ENCODE measurements around the gene ADAM8.
A peak's percentile ranks its signal among the peaks of the same experiment; 100 is the strongest.
"Not testable (repeated sequence)": the region's sequence is repeated elsewhere in the genome, so short reads cannot be mapped to it uniquely, and the experiment has no call there.

Gene ADAM8

DNA sequence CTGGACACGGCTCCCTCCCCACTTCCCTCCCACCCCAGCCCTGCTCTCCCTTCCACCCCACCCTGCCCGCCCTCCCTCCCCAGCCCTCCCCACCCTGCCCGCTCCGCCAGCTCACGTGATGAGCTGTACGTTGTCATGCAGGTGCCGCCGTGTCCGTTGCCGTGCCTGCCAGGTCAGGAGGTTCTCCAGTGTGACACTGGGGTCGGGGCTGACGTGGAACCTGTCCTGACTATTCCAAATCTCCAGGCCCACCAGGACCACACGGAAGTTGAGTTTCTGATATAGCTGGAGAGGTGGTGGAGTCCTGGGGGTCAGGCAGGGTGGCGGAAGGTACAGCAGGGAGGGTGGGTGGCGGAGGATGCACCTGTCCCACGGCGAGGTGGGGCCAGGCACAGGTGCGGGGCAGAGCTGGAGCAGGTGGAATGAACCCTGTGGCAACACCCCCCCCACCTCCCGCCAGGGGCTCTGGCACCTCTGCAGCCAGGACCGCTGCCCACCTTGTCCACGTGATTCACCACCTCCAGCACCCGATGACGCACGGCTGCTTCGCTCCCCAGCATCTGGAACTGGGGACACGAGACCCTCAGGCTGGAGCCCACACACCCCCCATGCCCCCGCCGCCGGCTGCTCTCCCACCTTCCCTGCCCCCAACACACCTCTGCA, 4.2 kb downstream of the ADAM8 start:
- Mint-ChIP-seq H3K36me3 (peaks cover 6% of the 10 kb centered on the region), H3K4me1 (peaks cover under 1% of the 10 kb centered on the region), H3K27me3 (no peaks in the 10 kb centered on the region), H3K9me3 (no peaks in the 10 kb centered on the region), H3K4me3 (no peak overlapping the region), H3K27ac (peak overlapping the region; percentile 31)
- DNase-seq (ENCODE audit: low spot score in 2 of 2) = no peak
- ATAC-seq (ENCODE audit: low read depth) = no peak

DNA sequence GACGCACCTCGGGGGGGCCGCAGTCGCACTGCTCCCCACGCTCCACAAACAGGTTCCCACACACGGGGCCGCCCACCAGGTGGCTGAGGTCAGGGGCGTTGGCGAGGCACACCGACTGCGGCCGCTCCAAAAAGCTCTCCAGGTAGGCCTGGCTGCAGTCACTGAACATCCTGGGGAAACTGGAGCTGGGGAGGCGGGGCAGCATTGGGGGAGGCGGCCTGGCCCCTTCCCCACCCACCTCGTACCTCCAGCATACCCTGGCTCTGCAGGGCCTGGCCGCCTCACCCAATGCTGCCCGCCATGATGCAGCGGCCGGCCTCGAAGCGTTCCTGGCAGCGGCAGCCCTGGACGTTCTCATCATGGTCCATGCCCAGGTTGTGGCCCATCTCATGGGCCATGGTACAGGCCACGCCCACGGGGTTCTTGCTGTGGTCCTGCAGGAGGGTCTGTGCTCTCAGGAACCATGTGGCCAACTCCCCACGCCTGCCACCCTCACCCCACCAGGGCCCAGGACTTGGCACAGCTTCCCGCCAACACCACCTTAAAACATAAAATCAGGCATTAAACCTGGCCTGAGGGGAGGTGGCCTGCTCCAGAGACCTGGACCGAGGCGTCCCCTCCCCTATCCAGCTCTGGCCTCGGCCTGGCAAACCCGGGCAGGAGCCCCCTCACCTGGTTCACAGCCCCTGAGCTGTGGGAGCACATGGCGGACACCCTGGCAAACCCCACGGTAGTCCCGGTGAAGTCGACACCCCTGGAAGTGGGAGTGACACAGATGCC, 5.0 kb downstream of the ADAM8 start:
- no peak for ATAC-seq (ENCODE audit: low read depth)
- Mint-ChIP-seq H3K27ac (peak overlapping the region; percentile 31), H3K4me1 (no peaks in the 10 kb centered on the region), H3K4me3 (no peak overlapping the region), H3K36me3 (peaks cover 6% of the 10 kb centered on the region), H3K9me3 (no peaks in the 10 kb centered on the region), H3K27me3 (no peaks in the 10 kb centered on the region)
- DNase-seq (ENCODE audit: low spot score in 2 of 2) = no peak

DNA sequence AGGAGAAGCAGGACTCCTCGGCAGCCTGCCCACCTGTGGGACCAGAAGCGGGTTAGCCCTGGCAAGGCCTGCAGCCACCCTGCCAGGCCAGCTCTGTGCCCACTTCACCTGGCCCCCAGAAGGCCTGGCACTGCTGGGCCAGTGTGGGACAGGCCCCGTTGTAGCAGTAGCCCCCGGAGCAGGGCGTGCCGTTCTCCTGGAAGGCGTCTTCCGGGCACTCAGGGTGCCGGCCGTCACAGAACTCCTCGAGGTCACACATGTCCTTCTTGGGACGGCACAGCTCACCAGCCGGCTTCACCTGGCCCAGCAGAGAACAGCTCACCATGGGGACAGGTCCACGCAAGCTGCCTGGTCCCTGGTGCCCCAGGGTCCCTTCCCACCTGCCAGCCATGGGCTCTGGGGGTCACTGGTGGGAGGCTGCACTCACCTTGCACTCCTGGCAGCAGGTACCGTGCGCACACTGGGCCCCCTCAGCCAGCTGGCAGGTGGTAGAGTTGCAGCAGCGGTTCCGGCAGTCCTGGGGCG, 5.8 kb downstream of the ADAM8 start:
- H3K4me1 Mint-ChIP-seq = no peaks in the 10 kb centered on the region
- H3K36me3 Mint-ChIP-seq = peaks cover 6% of the 10 kb centered on the region
- H3K27ac Mint-ChIP-seq = no peak overlapping the region
- H3K27me3 Mint-ChIP-seq = no peaks in the 10 kb centered on the region
- no peaks in the 10 kb centered on the region for H3K9me3 Mint-ChIP-seq
- DNase-seq (ENCODE audit: low spot score in 2 of 2) = no peak
- no peak for ATAC-seq (ENCODE audit: low read depth)
- H3K4me3 Mint-ChIP-seq = no peak overlapping the region

DNA sequence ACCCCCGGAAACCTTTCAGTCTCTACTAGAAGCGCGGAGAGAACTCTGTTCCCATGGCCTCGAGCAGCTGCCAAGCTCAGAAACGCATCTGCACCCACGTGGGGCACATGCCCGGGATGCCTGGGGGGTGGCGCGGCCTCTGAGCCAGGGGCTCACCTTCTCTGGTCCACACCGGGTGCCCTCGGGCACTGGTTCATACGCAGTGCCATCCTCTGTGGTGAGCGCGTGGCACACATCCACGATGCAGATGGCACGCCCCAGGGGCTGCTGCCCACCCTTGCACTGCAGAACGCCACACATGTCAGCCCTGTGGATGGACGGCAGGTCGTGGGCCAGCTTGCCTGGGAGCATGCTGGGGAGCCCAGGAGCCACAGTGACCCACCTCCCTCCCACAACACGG, 6.5 kb downstream of the ADAM8 start:
- Mint-ChIP-seq H3K27ac (no peak overlapping the region), H3K27me3 (no peaks in the 10 kb centered on the region), H3K4me1 (peaks cover 2% of the 10 kb centered on the region), H3K36me3 (peaks cover 6% of the 10 kb centered on the region), H3K9me3 (no peaks in the 10 kb centered on the region), H3K4me3 (no peak overlapping the region)
- ATAC-seq (ENCODE audit: low read depth) = no peak
- DNase-seq (ENCODE audit: low spot score in 2 of 2) = no peak

DNA sequence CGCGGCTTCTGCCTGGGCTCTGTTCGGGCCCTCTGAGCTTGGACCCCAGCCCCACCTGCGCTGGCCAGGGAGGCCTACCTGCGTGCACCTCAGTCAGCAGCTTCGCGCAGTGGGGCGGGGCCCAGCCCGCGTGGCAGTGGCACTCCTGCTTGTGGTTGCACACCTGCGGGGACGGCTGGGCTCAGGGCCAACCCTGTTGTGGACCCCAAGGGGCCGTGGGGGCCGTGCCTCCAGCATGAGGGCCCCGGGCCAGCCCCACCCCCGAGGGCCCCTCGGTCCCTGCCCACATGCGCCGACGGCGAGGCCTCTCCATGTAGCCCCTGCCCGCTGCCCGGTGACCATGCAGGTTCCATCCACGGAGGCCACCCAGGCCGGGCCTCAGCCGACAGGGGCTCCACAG, 7.3 kb downstream of the ADAM8 start:
- DNase-seq (ENCODE audit: low spot score in 2 of 2) (no peak), ATAC-seq (ENCODE audit: low read depth) (no peak)
- H3K4me1 Mint-ChIP-seq = peaks cover 9% of the 10 kb centered on the region
- peaks cover 8% of the 10 kb centered on the region for H3K36me3 Mint-ChIP-seq
- no peaks in the 10 kb centered on the region for H3K9me3 Mint-ChIP-seq
- no peaks in the 10 kb centered on the region for H3K27me3 Mint-ChIP-seq
- H3K27ac Mint-ChIP-seq = no peak overlapping the region
- no peak overlapping the region for H3K4me3 Mint-ChIP-seq

DNA sequence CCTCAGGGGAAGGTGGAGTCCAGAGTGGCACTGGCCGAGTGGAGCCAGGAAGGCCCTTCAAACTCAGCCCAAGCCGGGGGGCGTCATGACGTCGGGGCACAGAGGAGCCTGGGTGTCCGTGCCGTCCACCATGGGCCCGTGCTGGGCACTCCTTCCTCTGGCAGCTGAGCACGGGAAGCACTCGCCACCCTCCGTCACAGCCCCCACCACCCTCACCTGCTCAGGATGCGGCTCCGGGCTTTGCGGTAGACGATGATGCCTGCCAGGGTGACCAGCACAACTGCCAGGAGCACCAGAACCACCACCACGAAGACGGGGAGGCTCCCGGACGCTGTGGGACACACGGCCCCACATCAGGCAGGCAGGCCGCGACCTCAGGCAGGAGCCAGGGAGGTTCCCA, 8.1 kb downstream of the ADAM8 start:
- no peaks in the 10 kb centered on the region for H3K9me3 Mint-ChIP-seq
- ATAC-seq (ENCODE audit: low read depth) (no peak), DNase-seq (ENCODE audit: low spot score in 2 of 2) (no peak)
- H3K27ac Mint-ChIP-seq = no peak overlapping the region
- H3K4me1 Mint-ChIP-seq = peaks cover 15% of the 10 kb centered on the region
- no peaks in the 10 kb centered on the region for H3K27me3 Mint-ChIP-seq
- no peak overlapping the region for H3K4me3 Mint-ChIP-seq
- peaks cover 9% of the 10 kb centered on the region for H3K36me3 Mint-ChIP-seq

DNA sequence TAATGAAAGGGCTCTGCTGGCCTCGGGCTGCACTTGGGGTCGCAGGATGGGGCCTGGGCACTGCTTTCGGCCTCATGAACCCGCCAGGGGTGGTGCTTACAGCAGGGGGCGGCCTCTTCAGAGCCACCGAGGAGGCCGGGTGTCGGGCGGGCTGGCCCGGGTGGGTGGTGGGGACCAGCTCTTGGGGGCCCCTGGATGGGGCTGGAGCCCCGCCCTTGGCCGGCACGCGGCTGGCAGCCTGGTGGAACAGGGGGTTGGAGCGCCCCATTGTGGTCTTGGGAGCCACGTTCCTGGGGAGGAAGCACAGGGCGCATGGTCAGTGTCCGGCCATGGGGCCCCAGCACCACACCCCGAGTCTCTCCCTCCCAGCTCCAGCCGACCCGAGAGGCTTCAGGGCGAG, 8.8 kb downstream of the ADAM8 start:
- H3K9me3 Mint-ChIP-seq = no peaks in the 10 kb centered on the region
- ATAC-seq (ENCODE audit: low read depth) (no peak), DNase-seq (ENCODE audit: low spot score in 2 of 2) (no peak)
- H3K4me3 Mint-ChIP-seq = no peak overlapping the region
- peaks cover 19% of the 10 kb centered on the region for H3K4me1 Mint-ChIP-seq
- H3K36me3 Mint-ChIP-seq = peaks cover 9% of the 10 kb centered on the region
- no peaks in the 10 kb centered on the region for H3K27me3 Mint-ChIP-seq
- H3K27ac Mint-ChIP-seq = no peak overlapping the region

DNA sequence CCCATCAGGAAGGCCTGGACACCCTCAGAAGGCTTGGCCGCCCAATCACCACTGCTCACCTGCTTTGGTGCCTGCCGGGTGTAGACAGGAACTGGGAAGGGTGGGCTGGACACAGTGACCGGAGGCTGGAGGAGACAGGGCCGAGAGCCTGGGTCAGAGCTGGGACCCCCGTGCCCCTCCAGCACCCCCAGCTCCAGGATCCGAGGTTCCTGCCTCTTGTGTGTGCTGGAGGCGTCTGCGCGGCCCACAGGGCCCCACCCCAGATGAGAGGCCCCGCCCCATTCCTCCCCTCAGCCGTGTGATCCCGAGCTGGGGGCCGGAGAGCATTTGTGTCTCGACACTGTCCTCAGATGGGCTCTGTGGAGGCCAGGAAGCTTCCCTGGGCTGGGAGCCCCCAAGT, 9.4 kb downstream of the ADAM8 start:
- ATAC-seq (ENCODE audit: low read depth) (no peak), DNase-seq (ENCODE audit: low spot score in 2 of 2) (no peak)
- no peak overlapping the region for H3K27ac Mint-ChIP-seq
- H3K27me3 Mint-ChIP-seq = no peaks in the 10 kb centered on the region
- peaks cover 8% of the 10 kb centered on the region for H3K36me3 Mint-ChIP-seq
- no peak overlapping the region for H3K4me3 Mint-ChIP-seq
- peaks cover 21% of the 10 kb centered on the region for H3K4me1 Mint-ChIP-seq
- H3K9me3 Mint-ChIP-seq = no peaks in the 10 kb centered on the region

DNA sequence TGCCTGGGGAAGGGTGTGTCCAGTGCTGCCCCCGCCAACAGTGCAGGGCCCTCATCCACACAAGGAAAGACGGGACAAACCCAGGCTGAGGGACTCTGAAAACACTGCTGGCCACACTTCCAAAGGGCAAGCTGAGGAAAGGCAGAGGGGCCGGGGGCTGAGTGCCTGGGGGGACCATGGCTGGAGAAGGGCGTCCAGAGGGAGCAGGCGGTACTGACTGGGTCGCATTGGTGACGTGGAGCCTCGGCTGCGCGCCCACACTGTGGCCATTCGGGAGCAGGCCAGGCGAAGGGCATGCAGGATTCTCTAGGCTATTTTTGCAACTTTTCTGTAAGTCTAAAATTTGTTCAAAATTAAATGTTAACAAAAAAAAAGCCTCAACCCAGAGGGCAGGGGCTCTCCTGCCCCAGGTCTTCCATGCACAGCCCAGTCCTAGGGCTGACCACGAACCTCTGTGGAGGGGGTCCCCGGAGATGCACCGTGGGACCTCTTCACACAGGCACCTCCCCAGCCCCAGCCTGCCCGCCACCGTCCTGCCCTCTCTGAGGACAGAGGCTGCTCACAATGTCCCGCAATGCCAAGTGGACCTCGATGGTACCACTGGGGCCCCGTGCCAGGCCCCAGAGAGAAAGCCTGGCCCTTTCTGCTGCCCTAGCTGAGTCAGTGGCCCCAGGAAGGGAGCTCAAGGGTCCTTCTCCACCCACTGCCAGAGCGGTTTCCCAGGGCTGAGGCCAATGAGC, 10.4 kb downstream of the ADAM8 start:
- ATAC-seq (ENCODE audit: low read depth) (no peak), DNase-seq (ENCODE audit: low spot score in 2 of 2) (no peak)
- no peak overlapping the region for H3K4me3 Mint-ChIP-seq
- H3K27me3 Mint-ChIP-seq = no peaks in the 10 kb centered on the region
- no peaks in the 10 kb centered on the region for H3K9me3 Mint-ChIP-seq
- H3K36me3 Mint-ChIP-seq = peaks cover 3% of the 10 kb centered on the region
- H3K27ac Mint-ChIP-seq = no peak overlapping the region
- peaks cover 21% of the 10 kb centered on the region for H3K4me1 Mint-ChIP-seq

DNA sequence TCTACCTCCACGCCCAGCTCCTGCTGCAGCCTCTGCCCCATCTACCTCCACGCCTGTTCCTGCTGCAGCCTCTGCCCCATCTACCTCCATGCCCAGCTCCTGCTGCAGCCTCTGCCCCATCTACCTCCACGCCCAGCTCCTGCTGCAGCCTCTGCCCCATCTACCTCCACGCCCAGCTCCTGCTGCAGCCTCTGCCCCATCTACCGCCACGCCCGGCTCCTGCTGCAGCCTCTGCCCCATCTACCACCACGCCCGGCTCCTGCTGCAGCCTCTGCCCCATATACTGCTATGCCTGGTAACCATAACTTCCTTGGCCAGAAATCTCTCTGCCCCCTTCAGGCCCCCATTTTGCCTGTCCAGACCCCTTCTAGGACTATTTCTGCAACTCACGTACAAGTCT, 11.6 kb downstream of the ADAM8 start:
- ATAC-seq (ENCODE audit: low read depth); H3K36me3 Mint-ChIP-seq; H3K27me3 Mint-ChIP-seq; H3K9me3 Mint-ChIP-seq; DNase-seq (ENCODE audit: low spot score in 2 of 2): not testable (repeated sequence)
- peaks cover 32% of the 10 kb centered on the region for H3K4me1 Mint-ChIP-seq
- peak overlapping the region; percentile 33 for H3K27ac Mint-ChIP-seq
- peak overlapping the region; percentile 68 for H3K4me3 Mint-ChIP-seq

DNA sequence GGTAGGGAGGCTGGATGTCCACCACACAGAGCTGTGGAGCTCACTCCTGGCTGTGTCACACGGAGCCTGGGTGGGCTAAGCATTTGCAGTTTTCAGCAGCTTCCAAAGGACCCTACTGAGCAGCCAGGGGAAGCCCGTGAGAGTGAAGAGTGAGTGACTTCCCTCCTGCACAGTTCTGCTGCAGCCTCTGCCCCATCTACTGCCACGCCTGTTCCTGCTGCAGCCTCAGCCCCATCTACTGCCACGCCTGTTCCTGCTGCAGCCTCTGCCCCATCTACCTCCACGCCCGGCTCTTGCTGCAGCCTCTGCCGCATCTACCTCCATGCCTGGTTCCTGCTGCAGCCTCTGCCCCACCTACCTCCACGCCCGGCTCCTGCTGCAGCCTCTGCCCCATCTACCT, 12.2 kb downstream of the ADAM8 start:
- no peaks in the 10 kb centered on the region for H3K9me3 Mint-ChIP-seq
- H3K4me3 Mint-ChIP-seq = peak overlapping the region; percentile 68
- peaks cover 3% of the 10 kb centered on the region for H3K36me3 Mint-ChIP-seq
- H3K4me1 Mint-ChIP-seq = peaks cover 35% of the 10 kb centered on the region
- DNase-seq (ENCODE audit: low spot score in 2 of 2) = no peak
- H3K27me3 Mint-ChIP-seq = no peaks in the 10 kb centered on the region
- H3K27ac Mint-ChIP-seq = no peak overlapping the region
- ATAC-seq (ENCODE audit: low read depth) = peak; percentile 57

DNA sequence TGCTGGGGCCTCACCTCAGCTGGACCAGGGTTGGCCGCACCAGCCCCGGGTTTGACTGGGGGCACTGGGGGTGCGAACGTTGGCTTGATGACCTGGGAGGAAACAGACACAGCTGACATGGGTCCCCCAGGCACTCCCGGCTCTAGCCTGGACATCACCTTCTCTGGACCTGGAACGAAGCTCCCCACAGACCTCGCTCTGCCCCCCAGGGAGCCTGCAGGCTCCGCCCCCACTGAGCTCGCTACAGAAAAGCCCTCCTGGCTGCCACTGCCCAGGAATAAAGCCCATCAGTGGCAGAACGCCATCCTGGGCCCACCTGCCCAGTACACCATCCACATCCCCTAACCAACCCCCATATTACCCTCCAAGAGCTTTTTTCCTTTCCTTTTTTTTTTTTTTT, 13.0 kb downstream of the ADAM8 start:
- Mint-ChIP-seq H3K9me3 (no peaks in the 10 kb centered on the region), H3K36me3 (peaks cover 3% of the 10 kb centered on the region), H3K27me3 (no peaks in the 10 kb centered on the region), H3K4me3 (no peak overlapping the region), H3K27ac (peak overlapping the region; percentile 17), H3K4me1 (peaks cover 39% of the 10 kb centered on the region)
- ATAC-seq (ENCODE audit: low read depth) (no peak), DNase-seq (ENCODE audit: low spot score in 2 of 2) (no peak)

DNA sequence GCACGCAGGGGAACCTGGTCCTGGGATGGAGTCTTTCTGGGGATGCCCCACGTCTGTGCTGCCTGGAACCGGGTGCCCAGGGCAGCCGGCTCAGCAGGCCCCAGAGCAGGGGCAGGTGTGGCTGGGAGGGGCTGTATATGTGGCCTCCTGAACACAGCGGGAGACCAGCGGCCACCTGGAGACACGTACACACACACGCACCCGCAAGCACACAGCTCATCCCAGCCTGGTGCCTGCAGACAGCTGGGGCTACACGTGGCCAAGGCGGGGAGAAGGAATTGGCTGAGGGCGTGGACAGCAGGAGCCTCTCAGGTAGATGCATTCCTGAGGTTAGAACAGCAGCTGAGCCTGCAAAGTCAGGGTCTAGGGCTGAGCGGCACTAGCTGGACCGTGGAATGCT, 14.0 kb downstream of the ADAM8 start:
- peaks cover 3% of the 10 kb centered on the region for H3K36me3 Mint-ChIP-seq
- H3K27me3 Mint-ChIP-seq = no peaks in the 10 kb centered on the region
- ATAC-seq (ENCODE audit: low read depth) = no peak
- no peak overlapping the region for H3K4me3 Mint-ChIP-seq
- no peak overlapping the region for H3K27ac Mint-ChIP-seq
- DNase-seq (ENCODE audit: low spot score in 2 of 2) = no peak
- H3K9me3 Mint-ChIP-seq = no peaks in the 10 kb centered on the region
- peaks cover 40% of the 10 kb centered on the region for H3K4me1 Mint-ChIP-seq

DNA sequence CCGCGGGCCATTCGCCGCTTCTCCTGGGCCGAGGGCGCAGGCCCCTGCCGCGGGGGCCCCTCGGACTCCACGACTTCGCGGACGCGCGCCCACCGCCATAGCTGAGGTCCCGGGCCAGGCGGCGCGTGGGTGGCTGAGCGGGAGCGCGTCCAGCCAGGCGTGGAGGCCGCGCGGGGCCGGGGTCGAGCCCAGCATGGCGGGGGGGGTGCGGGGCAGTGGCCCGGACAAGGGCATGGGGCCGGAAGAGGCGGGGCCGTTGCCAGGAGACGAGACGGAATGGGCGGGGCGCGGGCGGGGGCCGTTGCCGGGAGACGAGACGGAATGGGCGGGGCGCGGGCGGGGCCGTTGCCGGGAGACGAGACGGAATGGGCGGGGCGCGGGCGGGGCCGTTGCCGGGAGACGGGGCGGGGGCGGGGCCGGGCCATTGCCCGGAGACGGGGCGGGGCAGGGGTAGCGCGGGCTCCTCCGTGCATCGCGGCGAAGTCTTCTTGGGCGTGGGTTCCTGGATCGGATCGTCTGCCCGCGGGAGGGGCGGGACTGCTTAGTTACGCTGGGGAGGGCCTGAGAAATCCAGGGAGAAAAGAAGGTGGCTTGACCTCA, 14.8 kb downstream of the ADAM8 start:
- peak; percentile 70 to 73 for DNase-seq (ENCODE audit: low spot score in 2 of 2)
- no peaks in the 10 kb centered on the region for H3K9me3 Mint-ChIP-seq

More for the DNA sequence above, 14.8 kb downstream of the ADAM8 start:
- no peaks in the 10 kb centered on the region for H3K27me3 Mint-ChIP-seq
- H3K4me3 Mint-ChIP-seq = peak overlapping the region; percentile 85
- H3K36me3 Mint-ChIP-seq = peaks cover 3% of the 10 kb centered on the region
- ATAC-seq (ENCODE audit: low read depth) = peak; percentile 56
- peak overlapping the region; percentile 77 for H3K27ac Mint-ChIP-seq
- peaks cover 44% of the 10 kb centered on the region for H3K4me1 Mint-ChIP-seq
